Thoracic aorta (tissue), 2 donors: ENCODE data around the gene ZC2HC1B. TPM values are rescaled to one million over a fixed set of nuclear protein-coding genes. Genes with fewer than 3 reads are reported as not detected.

ENCODE experiments used
- ATAC-seq: fragments of 150-250 bp; one replicate; pipeline ENCODE4 v1.8.0; 2017; ENCODE audit warnings: low read depth; ENCODE audit not compliant: insufficient number of reproducible peaks, low FRiP score
- DNase-seq: peaks from one replicate; pipeline ENCODE4 v3.0.0-alpha.2; 2020; ENCODE audit warnings: low spot score
- H3K27ac ChIP-seq, 2 donors: fragments of 200-600 bp; sonication (generic); 1 replicate in 1 of 2; 2 replicates in 1 of 2; pipeline ENCODE4 v1.5.1; 2016; ENCODE audit warnings: mild to moderate bottlenecking in 2 of 2, moderate library complexity in 2 of 2
- H3K27me3 ChIP-seq: fragments of 200-600 bp; sonication (generic); replicated peaks from 2 replicates; pipeline ENCODE4 v1.6.0; 2016; ENCODE audit warnings: mild to moderate bottlenecking; ENCODE audit not compliant: insufficient read depth
- H3K36me3 ChIP-seq: fragments of 200-600 bp; sonication (generic); one replicate; pipeline ENCODE4 v1.5.1; 2016
- H3K4me1 ChIP-seq, 2 donors: fragments of 200-600 bp; sonication (generic); 1 replicate in 1 of 2; 2 replicates in 1 of 2; pipeline versions ENCODE4 v1.5.1 to v1.6.0; 2016; ENCODE audit warnings: low read depth in 2 of 2, mild to moderate bottlenecking in 1 of 2; ENCODE audit not compliant: control insufficient read depth in 1 of 2
- H3K4me3 ChIP-seq: fragments of 200-600 bp; sonication (generic); 2 replicates; pipeline ENCODE4 v1.5.1; 2016; ENCODE audit warnings: mild to moderate bottlenecking
- H3K9me3 ChIP-seq: fragments of 200-600 bp; sonication (generic); 2 replicates; pipeline ENCODE4 v1.5.1; 2016
- CTCF ChIP-seq: fragments of 200-600 bp; sonication (generic); IDR thresholded peaks from one replicate; pipeline ENCODE4 v1.5.1; 2019; ENCODE audit warnings: antibody characterized with exemption
- total RNA-seq, 2 donors: library from RNA; depleted of rRNA; stranded (reverse); fragments of >200 nt; gene quantifications; one replicate each; pipeline versions ENCODE4 v1.1.0 to v1.2.3, GENCODE V29; 2016

ZC2HC1B gene
- total RNA-seq, 2 donors from 2014 or later, result not detected

DNA sequence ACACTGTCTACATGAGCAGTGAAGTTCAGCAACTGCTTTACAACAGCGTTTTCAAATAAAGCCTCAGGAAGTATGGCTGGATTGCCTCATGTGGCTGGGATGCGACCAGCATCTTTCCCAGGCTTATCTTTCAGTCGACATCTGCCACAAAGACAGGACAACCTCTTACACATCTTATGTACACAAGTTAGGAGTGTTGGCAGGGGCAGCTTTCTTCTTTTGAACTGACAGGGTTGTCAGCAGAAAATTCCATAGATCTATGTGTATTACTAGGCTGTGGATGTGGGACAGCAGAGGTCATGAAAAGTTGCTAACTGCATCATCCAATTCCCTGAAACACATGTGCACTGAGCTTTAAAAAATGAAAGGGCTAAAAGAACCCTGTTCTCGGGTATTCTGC is 95.7 kb downstream of the ZC2HC1B start:
- Histone ChIP-seq H3K9me3 (no peaks in the 10 kb centered on the region), H3K4me3 (no peak overlapping the region), H3K27ac (no peak overlapping the region), H3K27me3 (no peaks in the 10 kb centered on the region), H3K36me3 (no peaks in the 10 kb centered on the region), H3K4me1 (no peaks in the 10 kb centered on the region)
- TF ChIP-seq CTCF, result no peak
- ATAC-seq (no peak), DNase-seq (no peak)

GRCh38 chr6:143961066-143961465 is 96.8 kb downstream of the ZC2HC1B start:
- ATAC-seq, result no peak

DNA sequence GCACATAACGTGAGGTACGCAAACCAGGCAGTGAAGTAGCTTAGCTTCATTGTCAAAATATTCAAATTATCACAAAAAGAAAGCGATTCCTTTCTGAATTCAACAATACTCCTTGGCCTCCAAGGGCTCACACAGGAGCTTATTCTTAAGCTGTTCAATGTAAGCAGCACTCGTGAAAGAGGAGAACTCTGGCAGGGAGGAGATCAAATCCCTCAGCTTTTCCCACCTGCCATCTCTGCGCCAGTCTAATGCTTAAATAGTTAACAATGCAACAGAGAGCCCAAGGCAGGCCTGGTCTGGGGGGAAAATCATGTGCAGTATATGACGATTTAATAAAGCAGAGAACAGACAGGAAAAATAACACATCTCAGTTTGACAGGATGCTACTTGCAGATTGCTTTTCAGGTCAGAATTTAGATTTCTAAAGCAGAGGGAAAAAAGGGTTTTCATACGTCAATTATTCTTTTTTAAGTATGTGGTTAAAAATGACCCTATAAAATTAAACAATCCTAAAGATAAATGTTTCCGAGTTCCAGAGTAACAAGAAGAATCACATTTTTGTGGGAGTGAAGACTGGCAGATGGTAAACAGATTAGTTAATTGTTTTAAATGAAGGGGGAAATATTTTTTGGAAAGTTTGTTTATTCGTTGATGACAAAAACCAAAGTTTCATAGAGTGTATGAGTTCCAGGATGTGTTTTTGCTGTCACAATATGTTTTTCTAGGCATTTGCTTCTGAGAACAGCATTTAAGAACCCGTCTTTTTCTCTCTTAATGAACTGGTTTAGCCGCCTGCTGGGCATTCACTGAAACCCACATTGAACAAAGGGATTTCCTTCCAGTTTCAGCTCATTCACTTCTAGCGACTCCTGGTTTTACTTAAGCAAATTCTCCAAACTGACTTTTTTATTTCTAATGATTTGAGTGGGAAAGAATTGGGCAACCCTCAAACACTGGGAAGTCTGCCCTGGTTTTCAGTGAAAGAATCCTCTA is 97.9 kb downstream of the ZC2HC1B start:
- DNase-seq (no peak), ATAC-seq (no peak)
- H3K9me3 ChIP-seq, result no peaks in the 10 kb centered on the region
- no peaks in the 10 kb centered on the region for H3K27me3 ChIP-seq
- H3K4me3 ChIP-seq, result no peak overlapping the region
- H3K36me3 ChIP-seq, result no peaks in the 10 kb centered on the region
- no peaks in the 10 kb centered on the region for H3K4me1 ChIP-seq
- TF ChIP-seq CTCF, result peak; percentile 29
- H3K27ac ChIP-seq, result no peak overlapping the region

More at GRCh38 chr6:143961066-143961465, 96.8 kb downstream of the ZC2HC1B start:
- Histone ChIP-seq H3K27me3 (no peaks in the 10 kb centered on the region), H3K27ac (no peak overlapping the region), H3K9me3 (no peaks in the 10 kb centered on the region), H3K36me3 (no peaks in the 10 kb centered on the region), H3K4me1 (no peaks in the 10 kb centered on the region), H3K4me3 (no peak overlapping the region)
- no peak for TF ChIP-seq CTCF
- no peak for DNase-seq

- Histone ChIP-seq H3K36me3 (no peaks in the 10 kb centered on the region), H3K9me3 (no peaks in the 10 kb centered on the region), H3K27me3 (no peaks in the 10 kb centered on the region), H3K27ac (no peak overlapping the region), H3K4me1 (peaks cover 0 to 6% of the 10 kb centered on the region in 2 donors), H3K4me3 (no peak overlapping the region)
- no peak for TF ChIP-seq CTCF
- DNase-seq, result no peak
- ATAC-seq, result no peak
Measured at GRCh38 chr6:143963158-143963919, 99.1 kb downstream of the ZC2HC1B start.

DNA sequence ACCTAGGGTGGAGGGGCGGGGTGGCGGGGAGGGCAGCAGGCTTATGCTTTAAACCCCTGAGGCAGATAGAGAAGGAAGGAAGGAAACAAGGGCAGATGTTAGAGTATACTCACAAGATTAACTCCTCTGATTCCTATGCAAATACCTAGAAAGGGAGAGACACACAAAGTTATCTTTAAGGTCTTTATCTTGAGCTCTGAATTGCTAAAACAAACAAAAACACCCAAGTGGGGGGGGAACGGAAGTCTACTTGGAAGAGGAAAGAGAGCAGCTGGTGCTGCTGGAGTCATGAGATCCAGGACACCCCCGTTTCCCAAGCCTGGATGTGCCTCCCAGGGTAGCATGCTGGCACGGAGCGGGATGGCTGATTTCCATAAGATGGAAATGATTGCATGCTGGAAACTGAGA is 100.4 kb downstream of the ZC2HC1B start:
- ATAC-seq (no peak), DNase-seq (no peak)
- no peaks in the 10 kb centered on the region for H3K36me3 ChIP-seq

More for the DNA sequence above, 100.4 kb downstream of the ZC2HC1B start:
- Histone ChIP-seq H3K27ac (no peak overlapping the region), H3K4me3 (no peak overlapping the region), H3K27me3 (no peaks in the 10 kb centered on the region), H3K9me3 (no peaks in the 10 kb centered on the region), H3K4me1 (peaks cover 0 to 11% of the 10 kb centered on the region in 2 donors)
- TF ChIP-seq CTCF, result no peak
